GM18511 (cell line): ENCODE data around the gene GSK3B.
A peak's percentile ranks its signal among the peaks of the same experiment; 100 is the strongest.

Source experiments
- ATAC-seq: cut with Tn5 transposase; IDR thresholded peaks from one replicate; pipeline ENCODE4 v1.9.1; 2021; ENCODE audit warnings: mild to moderate bottlenecking, moderate library complexity; ENCODE audit not compliant: unreplicated experiment

Gene GSK3B

GRCh38 chr3:119826711-119827608, 267.3 kb downstream of the GSK3B start:
- no peak for ATAC-seq

GRCh38 chr3:119825820-119826219, 268.4 kb downstream of the GSK3B start:
- ATAC-seq = no peak

DNA sequence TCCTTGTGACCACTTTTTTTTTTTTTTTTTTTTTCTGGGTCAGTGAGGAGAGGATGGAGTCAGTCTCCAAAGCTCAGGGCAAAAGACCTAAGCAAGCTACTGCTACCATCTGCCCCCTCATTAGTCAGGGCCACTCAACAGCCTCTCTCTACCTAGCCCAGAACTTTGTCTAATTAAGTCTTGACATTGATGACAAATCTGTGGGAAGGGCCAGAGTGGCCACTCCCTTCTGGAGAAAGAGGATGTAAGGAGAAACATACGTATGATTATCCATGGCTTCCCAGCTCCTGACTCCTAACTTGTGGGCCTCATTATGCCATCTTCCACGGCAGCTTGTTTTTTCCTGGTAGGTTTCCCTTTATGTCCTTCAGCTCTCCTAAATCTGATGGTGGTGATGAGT, 274.4 kb downstream of the GSK3B start:
- no peak for ATAC-seq

DNA sequence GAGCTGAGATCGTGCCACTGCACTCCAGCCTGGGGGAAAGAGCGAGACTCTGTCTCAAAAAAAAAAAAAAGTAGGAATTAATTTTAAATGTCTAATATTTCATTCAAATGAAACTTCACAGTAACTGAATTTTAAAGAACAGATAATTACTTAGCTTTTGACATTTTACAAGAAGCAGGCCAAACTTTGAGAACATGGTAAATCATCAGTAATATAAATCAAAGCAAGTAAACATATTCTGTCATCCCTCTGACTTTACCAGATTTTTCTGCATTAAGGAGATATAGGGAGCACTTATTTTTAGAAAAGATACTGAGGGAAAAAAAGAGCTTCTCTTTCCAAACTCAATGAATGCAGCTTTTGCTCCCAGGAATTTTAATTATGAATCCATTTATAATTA, 275.3 kb downstream of the GSK3B start:
- ATAC-seq = no peak

- ATAC-seq = no peak
Observed at GRCh38 chr3:119817583-119818363, 276.5 kb downstream of the GSK3B start.

DNA sequence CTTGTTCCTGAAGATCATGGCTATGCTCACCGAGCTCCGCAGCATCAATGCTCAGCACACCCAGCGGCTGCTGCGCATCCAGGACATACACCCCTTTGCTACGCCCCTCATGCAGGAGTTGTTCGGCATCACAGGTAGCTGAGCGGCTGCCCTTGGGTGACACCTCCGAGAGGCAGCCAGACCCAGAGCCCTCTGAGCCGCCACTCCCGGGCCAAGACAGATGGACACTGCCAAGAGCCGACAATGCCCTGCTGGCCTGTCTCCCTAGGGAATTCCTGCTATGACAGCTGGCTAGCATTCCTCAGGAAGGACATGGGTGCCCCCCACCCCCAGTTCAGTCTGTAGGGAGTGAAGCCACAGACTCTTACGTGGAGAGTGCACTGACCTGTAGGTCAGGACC, 277.2 kb downstream of the GSK3B start:
- no peak for ATAC-seq

GRCh38 chr3:119815716-119816115, 278.5 kb downstream of the GSK3B start:
- ATAC-seq = no peak

DNA sequence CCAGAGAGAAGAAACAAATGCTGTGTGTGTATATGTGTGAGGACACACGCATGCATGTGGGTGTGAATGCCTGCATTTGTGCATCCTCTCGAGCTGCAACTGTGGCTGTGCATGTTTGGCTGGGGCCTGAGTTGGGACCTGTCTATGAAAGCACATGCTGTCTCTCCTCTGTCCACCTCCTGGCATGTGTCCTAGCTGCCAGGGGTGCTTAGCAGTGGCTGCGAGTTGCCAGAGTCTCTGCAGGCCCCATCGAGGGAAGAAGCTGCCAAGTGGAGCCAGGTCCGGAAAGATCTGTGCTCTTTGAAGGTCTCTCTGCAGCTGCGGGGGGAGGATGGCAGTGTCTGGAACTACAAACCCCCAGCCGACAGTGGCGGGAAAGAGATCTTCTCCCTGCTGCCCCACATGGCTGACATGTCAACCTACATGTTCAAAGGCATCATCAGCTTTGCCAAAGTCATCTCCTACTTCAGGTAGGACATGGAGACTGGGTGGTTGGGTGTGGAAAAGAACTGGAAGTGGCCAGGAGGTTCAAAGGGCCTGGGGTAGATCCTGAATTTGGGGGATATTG, 281.7 kb downstream of the GSK3B start:
- ATAC-seq = no peak

GRCh38 chr3:119810018-119810435, 284.2 kb downstream of the GSK3B start:
- peak; percentile 89 for ATAC-seq

DNA sequence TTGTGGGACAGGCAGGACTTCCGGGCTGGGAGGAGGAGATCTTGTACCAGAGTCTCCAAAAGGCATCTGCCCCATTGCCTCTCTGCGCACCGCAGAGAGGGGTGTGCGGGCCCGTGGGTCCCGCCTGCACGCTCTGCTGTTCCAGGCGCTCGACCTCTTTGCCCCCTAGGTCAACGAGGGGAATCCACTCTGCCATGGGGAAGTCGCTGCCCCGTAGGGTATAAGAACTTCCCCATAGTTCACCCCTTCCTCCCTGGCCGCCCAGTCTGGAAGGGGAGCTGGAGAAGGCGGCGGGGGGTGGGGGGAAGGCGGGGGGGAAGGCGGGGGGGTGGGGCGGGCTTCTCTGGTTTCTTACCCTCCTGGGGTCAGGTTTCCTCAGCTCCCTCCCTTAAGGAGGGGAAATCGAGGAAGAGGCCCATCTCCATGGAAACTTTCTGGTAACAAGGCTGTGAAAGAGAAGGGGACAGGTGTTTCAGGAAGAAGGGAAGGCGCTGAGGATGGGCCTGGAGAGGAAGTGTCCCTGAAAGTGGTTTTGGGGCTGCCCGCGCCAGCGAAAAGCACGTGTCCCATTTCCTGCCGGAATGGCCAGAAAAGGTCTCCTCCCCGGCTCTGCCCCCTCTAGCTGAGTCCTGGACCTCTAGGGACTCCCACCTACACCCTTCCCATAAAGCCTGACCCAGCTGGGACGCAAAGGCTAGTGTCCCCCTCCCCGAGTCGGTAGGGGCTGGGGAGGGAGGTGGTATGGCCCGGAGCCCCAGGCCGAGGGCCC, 284.8 kb downstream of the GSK3B start:
- peak; percentile 50 for ATAC-seq

GRCh38 chr3:119808843-119809242, 285.4 kb downstream of the GSK3B start:
- ATAC-seq = no peak

DNA sequence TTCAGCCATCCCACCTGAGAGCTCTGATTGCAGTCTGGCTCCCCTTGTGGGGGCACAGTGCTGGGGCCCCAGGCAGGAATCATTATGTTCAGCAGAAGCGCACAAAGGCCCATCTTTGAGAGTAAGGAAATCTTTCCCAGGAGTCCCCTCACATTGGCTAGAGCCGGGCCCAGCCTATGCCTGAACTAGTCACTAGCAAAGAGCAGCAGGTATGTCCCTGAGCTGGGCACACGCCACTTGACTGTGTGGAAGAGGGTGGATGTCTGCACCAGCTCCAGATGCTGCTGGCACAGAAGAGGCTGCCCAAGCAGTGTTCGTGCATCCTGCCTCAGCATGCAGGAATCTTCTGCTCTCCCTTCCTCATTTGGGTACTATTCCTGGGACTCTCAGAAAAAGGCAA, 286.0 kb downstream of the GSK3B start:
- no peak for ATAC-seq

- no peak for ATAC-seq
Observed at GRCh38 chr3:119800844-119801243, 293.4 kb downstream of the GSK3B start.

DNA sequence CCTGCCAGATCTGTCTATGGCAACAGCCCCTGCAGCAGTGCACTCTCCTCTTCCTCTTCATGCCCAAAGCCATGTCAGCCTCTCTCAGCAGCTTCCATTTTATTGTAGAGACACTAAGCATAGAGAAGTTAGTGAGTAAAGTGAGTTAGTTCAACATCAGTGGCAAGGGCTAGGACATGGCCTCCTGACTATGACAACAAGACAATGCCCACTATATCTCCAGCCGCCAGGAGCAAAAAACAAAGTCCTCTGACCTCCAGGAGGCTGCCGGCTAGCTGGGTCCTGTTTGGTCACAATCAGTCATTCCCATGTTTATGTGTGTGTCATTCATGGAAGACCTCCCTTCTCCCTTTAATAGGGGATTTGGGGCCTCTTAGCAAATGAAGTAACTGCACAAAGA, 297.5 kb downstream of the GSK3B start:
- ATAC-seq = no peak

- ATAC-seq = no peak
Observed at GRCh38 chr3:119796368-119796767, 297.9 kb downstream of the GSK3B start.

- ATAC-seq = no peak
Observed at GRCh38 chr3:119795849-119796248, 298.4 kb downstream of the GSK3B start.

- no peak for ATAC-seq
Observed at GRCh38 chr3:119794971-119795612, 299.2 kb downstream of the GSK3B start.

GRCh38 chr3:119794401-119794800, 299.8 kb downstream of the GSK3B start:
- no peak for ATAC-seq

- no peak for ATAC-seq
Observed at GRCh38 chr3:119792270-119792669, 302.0 kb downstream of the GSK3B start.

- ATAC-seq = no peak
Observed at GRCh38 chr3:119790369-119790768, 303.9 kb downstream of the GSK3B start.
